ENCODE results near the gene NCOA1.
"Not testable (repeated sequence)": the region's sequence is repeated elsewhere in the genome, so short reads cannot be mapped to it uniquely, and the experiment has no call there.

Gene NCOA1

DNA sequence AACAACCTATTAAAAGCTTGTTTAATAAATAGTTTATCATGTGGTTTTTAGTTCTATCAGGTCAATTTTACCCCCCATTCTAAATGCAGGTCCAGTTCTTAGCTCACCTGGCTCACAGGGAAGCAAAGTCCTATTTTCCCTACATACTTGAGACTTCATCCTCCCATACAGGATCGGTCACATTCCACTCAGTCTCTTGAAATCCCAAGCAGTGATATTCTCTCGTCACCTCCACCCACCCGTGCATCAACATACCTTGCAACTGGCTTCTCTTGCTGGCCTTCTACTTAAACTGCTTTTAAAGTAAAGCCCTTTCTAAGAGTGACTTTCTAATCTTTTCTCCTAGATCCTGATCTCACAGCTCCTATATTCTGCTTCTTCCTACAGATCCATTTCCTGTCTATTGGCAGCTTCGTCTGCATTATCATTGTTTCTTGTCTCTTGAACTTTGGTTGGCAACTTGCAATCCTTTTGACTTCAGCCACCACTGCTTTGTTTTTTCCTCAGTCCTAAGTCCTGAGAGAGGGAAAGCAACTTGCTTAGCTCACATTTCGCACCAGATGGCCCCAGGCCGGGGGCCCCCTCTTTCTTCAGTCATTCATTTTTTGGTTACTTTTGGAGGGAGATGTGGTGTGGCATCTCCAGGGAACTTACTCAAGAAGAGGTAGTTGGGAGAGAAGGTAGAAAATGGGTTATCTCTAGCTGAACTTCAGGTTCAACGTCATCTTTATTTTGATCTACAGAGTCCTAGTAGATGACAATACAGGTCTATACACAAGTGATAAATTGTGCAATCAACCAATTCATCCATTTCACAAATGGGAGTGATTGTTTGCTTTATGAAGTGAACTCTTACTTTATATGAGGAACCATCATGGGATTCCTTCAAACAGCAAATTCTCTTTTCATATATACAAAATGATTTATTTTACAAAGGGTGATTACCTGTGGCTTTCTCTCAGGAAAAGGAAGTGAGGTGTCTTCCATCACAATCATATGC is 23.9 kb upstream of the NCOA1 start:
- Histone ChIP-seq H3K4me1 (ENCODE audit: insufficient read depth, low read length) (no peaks in the 10 kb centered on the region), H3K9ac (ENCODE audit: low read depth, low read length) (no peak overlapping the region), H3K36me3 (ENCODE audit: insufficient read depth, low read length) (no peaks in the 10 kb centered on the region), H3K9me3 (ENCODE audit: control insufficient read depth, insufficient read depth, low read length) (no peaks in the 10 kb centered on the region)

DNA sequence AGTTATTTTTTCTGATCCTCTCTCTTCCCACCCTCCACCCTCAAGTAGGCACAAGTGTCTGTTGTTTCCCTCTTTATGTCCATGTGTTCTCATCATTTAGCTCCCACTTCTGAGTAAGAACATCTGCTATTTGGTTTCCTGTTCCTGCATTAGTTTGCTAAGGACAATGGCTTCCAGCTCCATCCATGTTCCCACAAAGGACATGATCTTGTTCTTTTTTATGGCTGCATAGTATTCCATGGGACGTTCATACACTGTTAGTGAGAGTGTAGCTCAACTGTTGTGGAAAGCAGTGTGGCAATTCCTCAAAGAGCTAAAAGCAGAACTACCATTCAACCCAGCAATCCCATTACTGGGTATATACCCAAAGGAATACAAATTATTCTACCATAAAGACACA is 22.6 kb upstream of the NCOA1 start:
- H3K36me3 ChIP-seq (ENCODE audit: insufficient read depth, low read length); H3K9me3 ChIP-seq (ENCODE audit: control insufficient read depth, insufficient read depth, low read length): not testable (repeated sequence)

DNA sequence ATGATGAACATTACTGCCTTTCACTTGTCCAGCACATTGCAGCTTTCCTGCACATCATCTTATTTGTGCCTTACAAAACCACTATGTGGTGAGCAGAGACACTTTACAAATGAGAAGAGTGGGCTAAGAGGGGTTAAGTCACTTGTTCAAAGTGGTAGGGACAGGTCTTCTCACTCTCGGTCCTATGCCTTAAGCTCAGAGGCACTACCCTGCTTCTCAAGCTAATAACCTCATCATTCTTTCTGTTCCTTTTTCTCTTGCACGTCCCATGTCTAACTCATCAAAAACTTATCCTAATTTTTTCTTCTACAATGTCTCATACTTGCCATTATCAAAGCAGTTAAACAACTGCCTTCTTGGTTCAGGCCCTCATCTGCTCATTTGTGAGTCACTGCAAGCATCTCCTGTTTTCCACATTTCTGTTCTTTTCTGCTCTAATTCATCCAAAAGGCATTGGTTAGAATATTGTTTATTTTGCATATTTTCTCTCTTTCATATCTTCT is 21.9 kb upstream of the NCOA1 start:
- no peak overlapping the region for H3K9ac ChIP-seq (ENCODE audit: low read depth, low read length)

More for the DNA sequence above, 22.6 kb upstream of the NCOA1 start:
- H3K9ac ChIP-seq (ENCODE audit: low read depth, low read length); H3K4me1 ChIP-seq (ENCODE audit: insufficient read depth, low read length): not testable (repeated sequence)

DNA sequence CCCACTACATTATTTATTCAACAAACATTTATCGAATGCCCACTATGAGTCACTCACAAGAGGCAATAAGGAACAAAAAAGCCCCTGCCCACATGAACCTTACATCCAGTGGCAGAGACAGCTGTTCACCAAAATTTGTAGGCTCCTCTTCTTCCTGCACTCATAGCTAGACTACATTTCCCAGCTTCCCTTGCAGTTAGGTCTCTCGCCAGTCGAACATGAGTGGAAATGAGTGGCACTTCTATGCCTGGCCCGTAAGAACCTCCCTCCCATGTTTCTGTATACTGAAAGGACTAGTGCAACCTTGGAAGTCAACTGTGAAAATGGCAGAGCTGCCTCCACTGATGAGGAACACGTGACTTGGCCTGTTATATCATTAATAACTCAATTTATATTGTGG is 19.4 kb upstream of the NCOA1 start:
- H3K9ac ChIP-seq (ENCODE audit: low read depth, low read length): no peak overlapping the region
- no peaks in the 10 kb centered on the region for H3K9me3 ChIP-seq (ENCODE audit: control insufficient read depth, insufficient read depth, low read length)
- H3K4me1 ChIP-seq (ENCODE audit: insufficient read depth, low read length): no peaks in the 10 kb centered on the region
- H3K36me3 ChIP-seq (ENCODE audit: insufficient read depth, low read length): no peaks in the 10 kb centered on the region

More for the DNA sequence above, 21.9 kb upstream of the NCOA1 start:
- H3K9me3 ChIP-seq (ENCODE audit: control insufficient read depth, insufficient read depth, low read length): no peaks in the 10 kb centered on the region
- H3K4me1 ChIP-seq (ENCODE audit: insufficient read depth, low read length): no peaks in the 10 kb centered on the region
- H3K36me3 ChIP-seq (ENCODE audit: insufficient read depth, low read length): no peaks in the 10 kb centered on the region

DNA sequence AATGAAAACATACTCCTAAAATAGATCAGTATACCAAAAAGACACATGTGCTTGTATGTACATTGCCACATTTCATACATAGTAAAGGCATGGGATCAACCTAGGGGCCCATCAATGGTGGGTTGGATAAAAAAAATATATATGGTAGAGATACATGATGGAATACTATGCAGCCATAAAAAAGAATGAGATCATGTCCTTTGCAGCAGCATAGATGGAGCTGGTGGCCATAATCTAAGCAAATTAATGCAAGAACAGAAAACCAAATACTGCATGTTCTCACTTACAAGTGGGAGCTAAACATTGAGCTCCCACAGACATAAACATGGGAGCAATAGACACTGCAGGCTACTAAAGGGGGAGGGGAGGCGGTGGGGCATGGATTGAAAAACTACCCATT is 18.6 kb upstream of the NCOA1 start:
- Histone ChIP-seq H3K36me3 (ENCODE audit: insufficient read depth, low read length) (no peaks in the 10 kb centered on the region), H3K4me1 (ENCODE audit: insufficient read depth, low read length) (no peaks in the 10 kb centered on the region), H3K9me3 (ENCODE audit: control insufficient read depth, insufficient read depth, low read length) (no peaks in the 10 kb centered on the region), H3K9ac (ENCODE audit: low read depth, low read length) (no peak overlapping the region)

DNA sequence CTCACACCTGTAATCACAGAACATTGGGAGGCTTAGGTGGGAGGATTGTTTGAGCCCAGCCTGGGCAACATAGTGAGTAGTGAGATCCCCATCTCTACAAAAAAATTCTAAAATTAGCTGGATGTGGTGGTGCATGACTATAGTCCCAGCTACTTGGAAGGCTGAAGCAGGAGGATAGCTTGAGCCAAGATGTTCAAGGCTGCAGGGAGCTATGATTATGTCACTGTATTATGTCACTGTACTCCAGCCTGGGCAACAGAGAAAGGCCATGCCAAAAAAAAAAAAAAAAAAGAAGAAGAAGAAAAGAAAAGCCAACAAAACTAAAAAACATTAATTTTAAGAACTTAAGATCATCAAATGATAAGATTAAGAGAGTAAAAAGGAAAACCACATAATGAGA is 17.4 kb upstream of the NCOA1 start:
- no peak overlapping the region for H3K9ac ChIP-seq (ENCODE audit: low read depth, low read length)
- H3K36me3 ChIP-seq (ENCODE audit: insufficient read depth, low read length): no peaks in the 10 kb centered on the region
- H3K9me3 ChIP-seq (ENCODE audit: control insufficient read depth, insufficient read depth, low read length): no peaks in the 10 kb centered on the region
- no peaks in the 10 kb centered on the region for H3K4me1 ChIP-seq (ENCODE audit: insufficient read depth, low read length)

DNA sequence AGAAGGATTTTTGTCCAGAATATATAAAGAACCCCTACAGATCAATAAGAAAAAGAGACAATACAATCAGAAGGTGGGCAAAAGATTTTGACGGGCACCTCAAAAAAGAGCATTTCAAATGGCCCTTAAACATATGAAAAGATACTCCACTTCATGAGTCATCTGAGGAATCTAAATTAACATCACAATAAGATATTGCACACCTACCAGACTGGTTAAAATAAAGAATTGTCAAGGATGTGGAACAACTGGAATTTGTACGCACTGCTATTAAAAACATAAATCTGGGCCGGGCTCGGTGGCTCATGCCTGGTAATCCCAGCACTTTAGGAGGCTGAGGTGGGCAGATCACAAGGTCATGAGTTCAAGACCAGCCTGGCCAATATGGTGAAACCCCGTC is 17.0 kb upstream of the NCOA1 start:
- no peaks in the 10 kb centered on the region for H3K9me3 ChIP-seq (ENCODE audit: control insufficient read depth, insufficient read depth, low read length)
- H3K4me1 ChIP-seq (ENCODE audit: insufficient read depth, low read length): no peaks in the 10 kb centered on the region
- H3K9ac ChIP-seq (ENCODE audit: low read depth, low read length): no peak overlapping the region
- no peaks in the 10 kb centered on the region for H3K36me3 ChIP-seq (ENCODE audit: insufficient read depth, low read length)

DNA sequence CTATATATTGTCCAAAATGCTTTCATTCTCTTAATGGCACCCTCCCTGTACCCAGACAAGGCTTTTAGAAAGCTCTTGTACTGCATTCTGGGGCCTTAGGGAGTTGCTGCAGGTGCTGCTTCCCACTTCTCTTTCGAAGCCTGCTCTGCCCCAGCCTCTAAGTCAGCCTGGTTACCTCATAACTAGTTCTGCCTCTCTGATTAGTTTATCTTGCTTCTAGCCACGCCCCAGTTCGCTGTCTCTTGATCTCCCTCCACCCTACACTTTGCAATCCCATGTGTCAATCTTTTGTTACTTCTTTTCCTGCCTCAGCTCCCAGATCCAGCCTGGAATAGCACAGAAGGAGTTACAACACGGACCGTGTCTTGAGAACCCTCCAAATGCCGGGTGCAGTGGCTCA is 13.8 kb upstream of the NCOA1 start:
- H3K4me1 ChIP-seq (ENCODE audit: insufficient read depth, low read length): no peaks in the 10 kb centered on the region
- H3K9me3 ChIP-seq (ENCODE audit: control insufficient read depth, insufficient read depth, low read length): no peaks in the 10 kb centered on the region
- no peaks in the 10 kb centered on the region for H3K36me3 ChIP-seq (ENCODE audit: insufficient read depth, low read length)
- no peak overlapping the region for H3K9ac ChIP-seq (ENCODE audit: low read depth, low read length)

DNA sequence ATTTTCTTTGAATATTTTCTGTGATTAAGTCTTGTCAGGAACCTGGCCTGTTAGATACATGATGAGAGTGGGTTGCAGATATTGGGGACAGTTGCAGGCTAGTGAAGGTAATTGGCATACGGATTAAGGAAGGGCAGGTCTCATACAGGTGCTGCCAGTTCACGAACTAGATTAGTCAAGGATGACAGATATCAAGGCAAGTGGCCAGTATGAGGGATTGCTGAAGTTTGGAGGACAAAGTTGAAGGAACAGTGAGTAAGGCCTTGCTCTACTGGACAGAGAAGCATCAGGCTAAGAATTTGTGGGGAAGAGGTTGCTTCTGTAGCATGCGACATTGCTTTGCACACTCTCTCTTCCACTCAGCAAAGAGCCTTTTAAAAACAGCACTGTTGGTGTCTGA is 12.8 kb upstream of the NCOA1 start:
- no peak overlapping the region for H3K9ac ChIP-seq (ENCODE audit: low read depth, low read length)
- no peaks in the 10 kb centered on the region for H3K9me3 ChIP-seq (ENCODE audit: control insufficient read depth, insufficient read depth, low read length)
- H3K36me3 ChIP-seq (ENCODE audit: insufficient read depth, low read length): no peaks in the 10 kb centered on the region
- no peaks in the 10 kb centered on the region for H3K4me1 ChIP-seq (ENCODE audit: insufficient read depth, low read length)

DNA sequence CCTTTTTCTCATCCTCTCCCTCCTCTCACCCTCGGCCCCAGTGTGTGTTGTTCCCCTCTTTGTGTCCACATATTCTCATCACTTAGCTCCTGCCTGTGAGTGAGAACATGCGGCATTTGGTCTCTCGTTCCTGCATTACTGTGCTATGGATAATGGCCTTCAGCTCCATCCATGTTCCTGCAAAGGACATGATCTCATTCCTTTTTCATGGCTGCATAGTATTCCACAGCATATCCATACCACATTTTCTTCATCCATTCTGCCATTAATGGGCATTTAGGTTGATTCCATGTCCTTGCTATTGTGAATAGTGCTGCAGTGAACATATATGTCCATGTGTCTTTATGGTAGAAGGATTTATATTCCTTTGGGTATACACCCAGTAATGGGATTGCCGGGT is 10.8 kb upstream of the NCOA1 start:
- Histone ChIP-seq H3K36me3 (ENCODE audit: insufficient read depth, low read length) (no peaks in the 10 kb centered on the region), H3K9me3 (ENCODE audit: control insufficient read depth, insufficient read depth, low read length) (no peaks in the 10 kb centered on the region), H3K9ac (ENCODE audit: low read depth, low read length) (no peak overlapping the region), H3K4me1 (ENCODE audit: insufficient read depth, low read length) (no peaks in the 10 kb centered on the region)

DNA sequence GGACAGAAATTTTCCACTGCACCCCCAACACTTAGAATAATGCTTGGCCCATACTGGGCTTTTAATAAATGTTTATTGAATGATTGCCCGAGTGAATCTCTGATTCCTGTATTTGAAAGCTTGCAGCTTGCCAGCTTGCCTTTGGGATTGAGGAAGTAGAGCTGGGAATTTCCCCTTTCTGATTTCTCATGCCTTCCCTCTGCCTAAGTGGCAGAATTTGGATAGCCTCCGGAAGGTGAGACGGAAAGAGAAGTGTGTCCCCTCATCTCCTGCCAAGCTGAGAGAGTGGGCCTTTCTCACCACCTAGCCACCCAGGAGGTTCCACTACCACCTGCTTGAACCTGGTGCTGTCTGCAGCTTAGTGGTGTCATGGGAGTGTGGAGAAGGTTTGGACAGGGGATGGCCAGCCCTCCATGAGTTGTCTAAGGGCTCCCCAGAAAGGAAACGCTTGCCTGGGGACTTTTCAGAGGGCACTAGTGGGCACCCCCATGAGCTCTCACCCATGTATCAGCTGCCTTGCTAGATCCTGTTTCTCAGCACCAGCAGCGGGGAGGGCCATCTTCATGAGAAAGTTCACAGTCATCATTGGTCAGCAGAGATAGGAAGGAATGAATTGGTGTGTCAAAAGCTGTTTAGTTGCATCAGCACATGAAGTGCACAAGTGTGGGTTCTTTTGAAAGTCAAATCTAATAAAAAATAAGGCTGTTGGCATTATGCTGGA is 8.6 kb upstream of the NCOA1 start:
- no peaks in the 10 kb centered on the region for H3K36me3 ChIP-seq (ENCODE audit: insufficient read depth, low read length)
- no peaks in the 10 kb centered on the region for H3K4me1 ChIP-seq (ENCODE audit: insufficient read depth, low read length)
- no peak overlapping the region for H3K9ac ChIP-seq (ENCODE audit: low read depth, low read length)
- H3K9me3 ChIP-seq (ENCODE audit: control insufficient read depth, insufficient read depth, low read length): no peaks in the 10 kb centered on the region

DNA sequence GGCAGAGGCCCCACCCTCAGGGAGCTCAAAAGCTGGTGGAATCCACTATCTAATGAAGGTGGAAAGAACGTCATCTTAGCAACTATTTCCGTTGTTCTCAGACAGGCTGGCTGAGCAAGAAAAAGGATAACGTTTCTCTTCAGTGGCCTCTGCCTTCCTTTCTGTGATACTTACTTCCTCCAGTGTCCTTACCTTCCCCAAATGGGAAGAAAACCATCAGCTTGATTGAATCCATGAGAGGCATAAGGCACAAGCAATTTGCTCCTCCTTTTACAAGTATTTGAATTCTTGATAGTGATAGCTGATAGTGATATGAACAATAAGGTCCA is 8.1 kb upstream of the NCOA1 start:
- no peaks in the 10 kb centered on the region for H3K36me3 ChIP-seq (ENCODE audit: insufficient read depth, low read length)
- no peaks in the 10 kb centered on the region for H3K4me1 ChIP-seq (ENCODE audit: insufficient read depth, low read length)
- no peak overlapping the region for H3K9ac ChIP-seq (ENCODE audit: low read depth, low read length)
- H3K9me3 ChIP-seq (ENCODE audit: control insufficient read depth, insufficient read depth, low read length): no peaks in the 10 kb centered on the region

DNA sequence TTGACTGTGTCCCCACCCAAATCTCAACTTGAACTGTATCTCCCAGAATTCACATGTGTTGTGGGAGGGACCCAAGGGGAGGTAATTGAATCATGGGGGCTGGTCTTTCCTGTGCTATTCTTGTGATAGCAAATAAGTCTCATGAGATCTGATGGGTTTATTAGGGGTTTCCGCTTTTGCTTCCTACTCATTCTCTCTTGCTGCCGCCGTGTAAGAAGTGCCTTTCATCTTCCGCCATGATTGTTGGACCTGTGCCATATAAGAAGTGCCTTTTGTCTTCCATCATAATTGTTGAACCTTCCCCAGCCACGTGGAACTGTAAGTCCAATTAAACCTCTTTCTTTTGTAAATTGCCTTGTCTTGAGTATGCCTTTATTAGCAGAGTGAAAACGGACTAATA is 6.4 kb upstream of the NCOA1 start:
- H3K9me3 ChIP-seq (ENCODE audit: control insufficient read depth, insufficient read depth, low read length); H3K4me1 ChIP-seq (ENCODE audit: insufficient read depth, low read length); H3K9ac ChIP-seq (ENCODE audit: low read depth, low read length); H3K36me3 ChIP-seq (ENCODE audit: insufficient read depth, low read length): not testable (repeated sequence)

DNA sequence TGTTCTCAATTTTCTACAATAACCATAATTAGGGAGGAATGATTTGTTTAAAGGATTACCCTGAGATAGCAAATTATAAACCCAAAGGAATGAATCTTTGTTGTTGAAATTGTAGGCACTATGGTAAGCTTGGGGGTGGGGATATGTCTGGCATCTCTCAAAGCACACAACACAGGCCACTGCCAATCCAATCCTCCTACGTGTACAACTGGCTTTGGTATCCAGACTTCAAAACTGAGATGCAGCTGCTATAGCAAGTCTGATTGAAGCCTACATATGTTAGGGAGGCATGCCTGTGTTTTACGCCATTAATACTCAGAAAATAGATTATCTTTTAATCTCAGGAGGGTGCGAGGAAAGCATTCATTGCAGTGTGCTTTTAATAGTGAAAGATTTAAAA is 5.9 kb upstream of the NCOA1 start:
- no peak overlapping the region for H3K9ac ChIP-seq (ENCODE audit: low read depth, low read length)
- H3K4me1 ChIP-seq (ENCODE audit: insufficient read depth, low read length): no peaks in the 10 kb centered on the region
- no peaks in the 10 kb centered on the region for H3K9me3 ChIP-seq (ENCODE audit: control insufficient read depth, insufficient read depth, low read length)
- H3K36me3 ChIP-seq (ENCODE audit: insufficient read depth, low read length): no peaks in the 10 kb centered on the region

DNA sequence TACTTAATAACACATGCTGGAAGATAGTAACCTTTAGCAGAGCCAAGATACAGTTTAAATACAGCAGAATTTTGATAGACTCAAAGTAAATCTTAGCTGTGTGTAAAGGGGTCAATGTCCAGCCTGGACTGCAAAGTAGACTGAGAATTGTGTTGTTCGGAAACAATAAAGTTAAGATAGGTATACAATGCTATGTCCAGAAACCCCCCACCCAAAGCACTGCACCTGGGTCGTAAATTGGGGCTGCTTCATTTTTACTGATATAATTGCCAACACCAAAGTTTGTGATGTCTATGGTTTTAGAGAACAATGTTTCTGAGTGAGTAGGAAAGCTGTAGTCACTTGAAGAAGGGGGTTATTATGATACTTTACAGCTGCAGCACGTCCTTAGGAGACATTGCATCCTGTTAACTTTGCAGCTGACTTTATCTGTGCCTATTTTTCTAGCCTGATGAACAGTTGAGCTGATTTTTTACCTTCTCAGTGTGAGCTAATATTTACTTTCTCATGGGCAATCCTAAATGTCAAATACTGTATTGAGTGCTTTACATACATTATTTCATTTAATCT is 4.3 kb upstream of the NCOA1 start:
- H3K4me1 ChIP-seq (ENCODE audit: insufficient read depth, low read length): no peaks in the 10 kb centered on the region
- no peaks in the 10 kb centered on the region for H3K9me3 ChIP-seq (ENCODE audit: control insufficient read depth, insufficient read depth, low read length)
- H3K9ac ChIP-seq (ENCODE audit: low read depth, low read length): no peak overlapping the region
- no peaks in the 10 kb centered on the region for H3K36me3 ChIP-seq (ENCODE audit: insufficient read depth, low read length)

Data from ES-I3 (cell line).